HuH-7 (cell line): Measurements from ENCODE around the gene BPIFB6.

Experiments
- DNase-seq: peaks from one replicate; pipeline ENCODE4 v3.0.0; 2011; ENCODE audit warnings: low spot score

BPIFB6 gene

GRCh38 chr20:33031531-33031930 is at the start of gene BPIFB6:
TSS of gene BPIFB6 (plus strand) at chr20:33031648. CDS start at chr20:33031648, 0 bp downstream.
- DNase-seq: no peak

GRCh38 chr20:32982617-32983458 is 48.6 kb upstream of the BPIFB6 start:
- no peak for DNase-seq

- DNase-seq: no peak
Observed at GRCh38 chr20:32983459-32984112, 47.9 kb upstream of the BPIFB6 start.

GRCh38 chr20:32984196-32984595 is 47.3 kb upstream of the BPIFB6 start:
- no peak for DNase-seq

- no peak for DNase-seq
Observed at GRCh38 chr20:32984631-32985354, 46.7 kb upstream of the BPIFB6 start.

GRCh38 chr20:32985596-32985995 is 45.9 kb upstream of the BPIFB6 start:
- no peak for DNase-seq

- no peak for DNase-seq
Observed at GRCh38 chr20:32986331-32986966, 45.0 kb upstream of the BPIFB6 start.

- no peak for DNase-seq
Observed at GRCh38 chr20:32987044-32987825, 44.2 kb upstream of the BPIFB6 start.

- no peak for DNase-seq
Observed at GRCh38 chr20:32988008-32988407, 43.4 kb upstream of the BPIFB6 start.

GRCh38 chr20:32989507-32990283 is 41.8 kb upstream of the BPIFB6 start:
- no peak for DNase-seq

GRCh38 chr20:32990426-32990825 is 41.0 kb upstream of the BPIFB6 start:
- DNase-seq: no peak

GRCh38 chr20:32991383-32991782 is 40.1 kb upstream of the BPIFB6 start:
- DNase-seq: no peak

- no peak for DNase-seq
Observed at GRCh38 chr20:32991792-32992641, 39.4 kb upstream of the BPIFB6 start.

GRCh38 chr20:32993496-32994050 is 37.9 kb upstream of the BPIFB6 start:
- no peak for DNase-seq

- DNase-seq: no peak
Observed at GRCh38 chr20:32995802-32996201, 35.6 kb upstream of the BPIFB6 start.

- no peak for DNase-seq
Observed at GRCh38 chr20:32997431-32997830, 34.0 kb upstream of the BPIFB6 start.

- DNase-seq: no peak
Observed at GRCh38 chr20:32999603-33000250, 31.7 kb upstream of the BPIFB6 start.

GRCh38 chr20:33000802-33001466 is 30.5 kb upstream of the BPIFB6 start:
- DNase-seq: no peak
